DOHH2 (cell line): ENCODE data around the gene MCF2L2.

Source experiments
- H3F3A ChIP-seq: fragments of 200-600 bp; sonication (generic), shearing (Covaris generic); 2 replicates; pipeline ENCODE4 v1.6.0; 2016; ENCODE audit warnings: antibody characterized with exemption, mild to moderate bottlenecking; ENCODE audit not compliant: control insufficient read depth, insufficient read depth
- H3K27ac ChIP-seq: fragments of 200-600 bp; sonication (generic); 2 replicates; pipeline ENCODE4 v1.5.1; 2014; ENCODE audit warnings: low read depth, mild to moderate bottlenecking, low read length, moderate library complexity
- H3K27me3 ChIP-seq: fragments of 200-600 bp; sonication (generic); 2 replicates; pipeline ENCODE4 v1.6.1; 2014; ENCODE audit warnings: mild to moderate bottlenecking, low read length, mixed read lengths; ENCODE audit not compliant: control insufficient read depth
- H3K36me3 ChIP-seq: fragments of 200-600 bp; sonication (generic); 2 replicates; pipeline ENCODE4 v1.6.1; 2014; ENCODE audit warnings: mild to moderate bottlenecking, low read length, moderate library complexity, mixed read lengths; ENCODE audit not compliant: control insufficient read depth
- H3K4me1 ChIP-seq: fragments of 200-600 bp; sonication (generic); 2 replicates; pipeline ENCODE4 v1.6.1; 2014; ENCODE audit warnings: mild to moderate bottlenecking, low read length, mixed read lengths; ENCODE audit not compliant: control insufficient read depth
- H3K4me2 ChIP-seq: fragments of 200-600 bp; sonication (generic); 2 replicates; pipeline ENCODE4 v1.6.0; 2014; ENCODE audit warnings: mild to moderate bottlenecking, low read length, moderate library complexity
- H3K4me3 ChIP-seq: fragments of 200-600 bp; sonication (generic); 2 replicates; pipeline ENCODE4 v1.5.1; 2014; ENCODE audit warnings: mild to moderate bottlenecking, low read length, mixed read lengths
- H3K79me2 ChIP-seq: fragments of 200-600 bp; sonication (generic); 2 replicates; pipeline ENCODE4 v1.6.1; 2014; ENCODE audit warnings: mild to moderate bottlenecking, low read length, mixed read lengths; ENCODE audit not compliant: control insufficient read depth
- H3K9me2 ChIP-seq: fragments of 200-600 bp; sonication (generic); replicated peaks from 2 replicates; pipeline ENCODE4 v1.6.1; 2014; ENCODE audit warnings: mild to moderate bottlenecking, low read length, mixed read lengths; ENCODE audit not compliant: control insufficient read depth
- H3K9me3 ChIP-seq: fragments of 200-600 bp; sonication (generic); 2 replicates; pipeline ENCODE4 v1.6.1; 2014; ENCODE audit warnings: antibody characterized with exemption, low read length, mixed read lengths; ENCODE audit not compliant: control insufficient read depth, insufficient read depth
- H4K20me1 ChIP-seq: fragments of 200-600 bp; sonication (generic); 2 replicates; pipeline ENCODE4 v1.6.0; 2014; ENCODE audit warnings: low read depth, mild to moderate bottlenecking, antibody characterized with exemption, low read length, moderate library complexity; ENCODE audit not compliant: control insufficient read depth, insufficient read depth
- CTCF ChIP-seq: fragments of 200-600 bp; sonication (generic); IDR thresholded peaks from one replicate; pipeline ENCODE4 v1.5.1; 2014; ENCODE audit warnings: antibody characterized with exemption, mild to moderate bottlenecking, low read depth, low read length; ENCODE audit not compliant: poor library complexity, severe bottlenecking
- EZH2phosphoT487 ChIP-seq: fragments of 200-600 bp; sonication (generic); IDR thresholded peaks from 2 replicates; pipeline ENCODE4 v1.6.1; 2017; ENCODE audit warnings: borderline replicate concordance, mild to moderate bottlenecking, antibody characterized with exemption, low read length, moderate library complexity, mixed read lengths

MCF2L2 gene

GRCh38 chr3:183460081-183461055 lies 31.9 kb upstream of the MCF2L2 start:
- TF ChIP-seq EZH2phosphoT487 (no peak), CTCF (no peak)
- H3K79me2 ChIP-seq: no peaks in the 10 kb centered on the region
- no peaks in the 10 kb centered on the region; the same call in 1 of the 2 replicates for H3K36me3 ChIP-seq
- peak overlapping the region; percentile 47 for H3K4me3 ChIP-seq
- no peak overlapping the region for H3K27ac ChIP-seq
- H3K4me2 ChIP-seq: peak overlapping the region; percentile 53
- peaks cover 17% of the 10 kb centered on the region for H3K4me1 ChIP-seq
- H3K9me2 ChIP-seq: no peaks in the 10 kb centered on the region
- no peaks in the 10 kb centered on the region; the same call in 1 of the 2 replicates for H3F3A ChIP-seq
- H4K20me1 ChIP-seq: no peaks in the 10 kb centered on the region
- H3K9me3 ChIP-seq: no peaks in the 10 kb centered on the region
- no peaks in the 10 kb centered on the region for H3K27me3 ChIP-seq

DNA sequence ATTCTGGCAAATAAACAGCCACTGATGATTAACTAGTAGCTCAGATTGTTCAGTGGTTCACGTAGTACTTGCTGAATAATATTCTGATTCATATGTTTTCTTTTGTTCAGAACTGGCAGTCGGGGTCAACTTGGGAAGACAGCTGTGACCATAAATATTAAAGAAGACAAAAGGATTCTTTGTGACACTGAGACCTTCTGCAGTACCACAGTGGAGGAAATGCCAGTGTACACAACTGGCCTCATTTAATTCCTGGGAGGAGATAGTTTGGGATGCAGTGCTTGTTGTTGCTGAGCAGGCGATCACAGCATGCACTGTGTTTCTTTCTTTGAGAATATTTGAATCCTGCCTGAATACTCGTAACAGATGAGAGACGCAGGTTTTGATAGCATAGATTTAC lies 26.7 kb upstream of the MCF2L2 start:
- Histone ChIP-seq H3K79me2 (peaks cover 3% of the 10 kb centered on the region; the same call in 1 of the 2 replicates), H3F3A (no peaks in the 10 kb centered on the region), H3K9me3 (no peaks in the 10 kb centered on the region), H3K27me3 (no peaks in the 10 kb centered on the region), H3K36me3 (peaks cover 5% of the 10 kb centered on the region), H3K4me2 (no peak overlapping the region), H3K4me3 (no peak overlapping the region), H3K27ac (no peak overlapping the region), H3K9me2 (no peaks in the 10 kb centered on the region), H4K20me1 (no peaks in the 10 kb centered on the region), H3K4me1 (peaks cover 7% of the 10 kb centered on the region)
- TF ChIP-seq EZH2phosphoT487 (no peak), CTCF (no peak)

DNA sequence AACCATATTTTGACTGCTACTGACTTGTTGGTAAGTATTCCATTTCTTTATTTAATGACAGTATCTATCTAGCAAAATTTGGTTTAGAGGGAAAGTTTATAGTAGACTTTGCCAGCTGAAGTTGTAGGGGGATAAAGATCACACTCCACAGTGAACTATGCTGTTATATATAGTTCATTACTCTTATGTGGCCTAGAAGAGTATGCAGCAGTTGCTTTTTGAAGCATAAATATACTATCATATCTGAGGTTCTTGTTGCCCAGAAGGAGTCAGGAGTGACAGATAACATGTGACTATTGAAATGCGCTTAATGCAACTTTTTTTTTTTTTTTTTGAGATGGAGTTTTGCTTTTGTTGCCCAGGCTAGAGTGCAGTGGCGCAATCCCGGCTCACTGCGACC lies 25.6 kb upstream of the MCF2L2 start:
- H3K4me3 ChIP-seq: no peak overlapping the region
- H3K9me2 ChIP-seq: no peaks in the 10 kb centered on the region
- peaks cover 10% of the 10 kb centered on the region; the same call in 1 of the 2 replicates for H3K79me2 ChIP-seq
- no peak overlapping the region for H3K4me2 ChIP-seq
- no peaks in the 10 kb centered on the region for H4K20me1 ChIP-seq
- H3F3A ChIP-seq: peaks cover 8% of the 10 kb centered on the region
- no peaks in the 10 kb centered on the region for H3K27me3 ChIP-seq
- no peak for TF ChIP-seq EZH2phosphoT487
- TF ChIP-seq CTCF: no peak
- no peak overlapping the region for H3K27ac ChIP-seq
- H3K9me3 ChIP-seq: no peaks in the 10 kb centered on the region
- peaks cover 5% of the 10 kb centered on the region for H3K36me3 ChIP-seq
- H3K4me1 ChIP-seq: peaks cover 10% of the 10 kb centered on the region
